HG03097 (cell line): ENCODE data around the gene UBE2E1.

Source experiments
- ATAC-seq: cut with Tn5 transposase; IDR thresholded peaks from one replicate; pipeline ENCODE4 v1.9.1; 2021; ENCODE audit not compliant: unreplicated experiment, low FRiP score

UBE2E1 gene

GRCh38 chr3:23805633-23806533 lies at the start of gene UBE2E1:
Gene UBE2E1 (plus strand): TSS chr3:23805955. CDS start chr3:23807270, 1,315 bp downstream.
- ATAC-seq, result peak; percentile 61

GRCh38 chr3:23756206-23756840 lies 49.4 kb upstream of the UBE2E1 start:
- ATAC-seq, result no peak

GRCh38 chr3:23758253-23758838 lies 47.4 kb upstream of the UBE2E1 start:
- no peak for ATAC-seq

- ATAC-seq, result no peak
Observed at GRCh38 chr3:23760325-23760724, 45.4 kb upstream of the UBE2E1 start.

GRCh38 chr3:23760871-23761373 lies 44.8 kb upstream of the UBE2E1 start:
- ATAC-seq, result no peak

GRCh38 chr3:23761440-23761896 lies 44.3 kb upstream of the UBE2E1 start:
- peak; percentile 35 for ATAC-seq

GRCh38 chr3:23762214-23762613 lies 43.5 kb upstream of the UBE2E1 start:
- ATAC-seq, result peak; percentile 89

- no peak for ATAC-seq
Observed at GRCh38 chr3:23762759-23763477, 42.8 kb upstream of the UBE2E1 start.

GRCh38 chr3:23764407-23764806 lies 41.3 kb upstream of the UBE2E1 start:
- no peak for ATAC-seq

- no peak for ATAC-seq
Observed at GRCh38 chr3:23767546-23767945, 38.2 kb upstream of the UBE2E1 start.

- ATAC-seq, result no peak
Observed at GRCh38 chr3:23775254-23775909, 30.4 kb upstream of the UBE2E1 start.

GRCh38 chr3:23776352-23776891 lies 29.3 kb upstream of the UBE2E1 start:
- no peak for ATAC-seq

- no peak for ATAC-seq
Observed at GRCh38 chr3:23778446-23778845, 27.3 kb upstream of the UBE2E1 start.

GRCh38 chr3:23779841-23780240 lies 25.9 kb upstream of the UBE2E1 start:
- ATAC-seq, result no peak

- no peak for ATAC-seq
Observed at GRCh38 chr3:23781051-23781450, 24.7 kb upstream of the UBE2E1 start.

- ATAC-seq, result no peak
Observed at GRCh38 chr3:23781871-23782270, 23.9 kb upstream of the UBE2E1 start.

- no peak for ATAC-seq
Observed at GRCh38 chr3:23785097-23785645, 20.6 kb upstream of the UBE2E1 start.

- no peak for ATAC-seq
Observed at GRCh38 chr3:23785882-23786281, 19.9 kb upstream of the UBE2E1 start.

- no peak for ATAC-seq
Observed at GRCh38 chr3:23791678-23792077, 14.1 kb upstream of the UBE2E1 start.
